ENCODE measurements around the gene LKAAEAR1. TPM values are rescaled to one million over a fixed set of nuclear protein-coding genes. Genes with fewer than 3 reads are reported as not detected.

Gene LKAAEAR1
- total RNA-seq, 1 donor from 2014 or later = not detected

- DNase-seq (ENCODE audit: low spot score) (no peak), ATAC-seq (no peak)
Measured at GRCh38 chr20:64069209-64069613, 15.0 kb downstream of the LKAAEAR1 start.

- ATAC-seq = no peak
- DNase-seq (ENCODE audit: low spot score) = no peak
Measured at GRCh38 chr20:64068386-64069208, 15.6 kb downstream of the LKAAEAR1 start.

- ATAC-seq (no peak), DNase-seq (ENCODE audit: low spot score) (no peak)
Measured at GRCh38 chr20:64067733-64068307, 16.4 kb downstream of the LKAAEAR1 start.

- ATAC-seq (peak; percentile 7), DNase-seq (ENCODE audit: low spot score) (peak; percentile 75)
Measured at GRCh38 chr20:64067005-64067632, 17.1 kb downstream of the LKAAEAR1 start.

GRCh38 chr20:64065974-64066343, 18.2 kb downstream of the LKAAEAR1 start:
- ATAC-seq = peak; percentile 53
- peak; percentile 90 for DNase-seq (ENCODE audit: low spot score)

- ATAC-seq = peak; percentile 57
- DNase-seq (ENCODE audit: low spot score) = peak; percentile 95
Measured at GRCh38 chr20:64065062-64065973, 18.9 kb downstream of the LKAAEAR1 start.

- peak; percentile 43 for ATAC-seq
- DNase-seq (ENCODE audit: low spot score) = peak; percentile 94
Measured at GRCh38 chr20:64064145-64064698, 20.0 kb downstream of the LKAAEAR1 start.

- DNase-seq (ENCODE audit: low spot score) = peak; percentile 68
- ATAC-seq = peak; percentile 1
Measured at GRCh38 chr20:64063389-64064144, 20.6 kb downstream of the LKAAEAR1 start.

- DNase-seq (ENCODE audit: low spot score) (peak; percentile 97), ATAC-seq (peak; percentile 62)
Measured at GRCh38 chr20:64062596-64063388, 21.4 kb downstream of the LKAAEAR1 start, which contains the start of gene TCEA2. TSS of gene TCEA2 (plus strand) at chr20:64063198. CDS start at chr20:64063313, 115 bp downstream.

GRCh38 chr20:64062276-64062595, 22.0 kb downstream of the LKAAEAR1 start:
- no peak for ATAC-seq
- no peak for DNase-seq (ENCODE audit: low spot score)

- ATAC-seq (no peak), DNase-seq (ENCODE audit: low spot score) (no peak)
Measured at GRCh38 chr20:64058536-64058935, 25.7 kb downstream of the LKAAEAR1 start.

- ATAC-seq (peak; percentile 71), DNase-seq (ENCODE audit: low spot score) (peak; percentile 75)
Measured at GRCh38 chr20:64057628-64058498, 26.3 kb downstream of the LKAAEAR1 start.

GRCh38 chr20:64056889-64057627, 27.1 kb downstream of the LKAAEAR1 start:
- ATAC-seq (peak; percentile 3), DNase-seq (ENCODE audit: low spot score) (no peak)

- ATAC-seq (peak; percentile 4), DNase-seq (ENCODE audit: low spot score) (no peak)
Measured at GRCh38 chr20:64056639-64056888, 27.6 kb downstream of the LKAAEAR1 start.

- ATAC-seq = peak; percentile 11
Measured at GRCh38 chr20:64055893-64056638, 28.1 kb downstream of the LKAAEAR1 start.

GRCh38 chr20:64055396-64055892, 28.8 kb downstream of the LKAAEAR1 start:
- DNase-seq (ENCODE audit: low spot score) = no peak
- ATAC-seq = no peak

More at GRCh38 chr20:64055893-64056638, 28.1 kb downstream of the LKAAEAR1 start:
- DNase-seq (ENCODE audit: low spot score) = no peak

Data from left lobe of liver (tissue), 2 donors.